Upper lobe of right lung (tissue), 1 donor: Measurements from ENCODE around the gene COX4I2. TPM values are rescaled to one million over a fixed set of nuclear protein-coding genes. Genes with fewer than 3 reads are reported as not detected.
"Not testable (repeated sequence)": the region's sequence is repeated elsewhere in the genome, so short reads cannot be mapped to it uniquely, and the experiment has no call there.

Experiments used
- ATAC-seq: fragments of 200-7000 bp; cut with Tn5 transposase; one replicate; pipeline ENCODE4 v1.9.1; 2020; ENCODE audit warnings: mild to moderate bottlenecking, moderate library complexity
- DNase-seq: peaks from one replicate; pipeline ENCODE4 v3.0.0-alpha.2; 2020
- H3K27ac ChIP-seq: fragments of 200-600 bp; one replicate; pipeline ENCODE4 v1.8.0; 2022
- H3K27me3 ChIP-seq: fragments of 200-600 bp; one replicate; pipeline ENCODE4 v1.8.0; 2022; ENCODE audit warnings: mild to moderate bottlenecking
- H3K36me3 ChIP-seq: fragments of 200-600 bp; one replicate; pipeline ENCODE4 v1.8.0; 2022
- H3K4me1 ChIP-seq: fragments of 200-600 bp; one replicate; pipeline ENCODE4 v1.8.0; 2022
- H3K4me3 ChIP-seq: fragments of 200-600 bp; one replicate; pipeline ENCODE4 v1.8.0; 2022; ENCODE audit warnings: mild to moderate bottlenecking
- H3K9me3 ChIP-seq: fragments of 200-600 bp; one replicate; pipeline ENCODE4 v1.8.0; 2022
- intact Hi-C: fragments of 100-400 bp; cut with DNase I; formaldehyde crosslinking; loops from one replicate; pipeline ENCODE4 v1.11.0; 2022
- total RNA-seq: library from RNA; stranded (reverse); fragmentation: NEBNext Ultra II Directional; extraction: Animal tissue kit (Norgen Biotek cat#: 25700); gene quantifications from one replicate; pipeline ENCODE4 v1.2.1, GENCODE V29; 2021
- TF ChIP-seq, protein P1 (sequence below): fragments of 200-600 bp; IDR thresholded peaks from one replicate; pipeline ENCODE4 v1.8.0; 2022; ENCODE audit warnings: antibody characterized with exemption
- donor health status: DM: no; HTN: yes; CAD: no; lungs with severe emphysema.

The COX4I2 gene
- total RNA-seq, 1 donor from 2014 or later = 19.1 TPM

GRCh38 chr20:31615416-31615815 lies 22.3 kb upstream of the COX4I2 start:
- Histone ChIP-seq H3K4me3 (no peak overlapping the region), H3K27ac (no peak overlapping the region), H3K9me3 (no peaks in the 10 kb centered on the region), H3K4me1 (peaks cover 16% of the 10 kb centered on the region), H3K36me3 (no peaks in the 10 kb centered on the region), H3K27me3 (no peaks in the 10 kb centered on the region)
- TF ChIP-seq, protein P1, sequence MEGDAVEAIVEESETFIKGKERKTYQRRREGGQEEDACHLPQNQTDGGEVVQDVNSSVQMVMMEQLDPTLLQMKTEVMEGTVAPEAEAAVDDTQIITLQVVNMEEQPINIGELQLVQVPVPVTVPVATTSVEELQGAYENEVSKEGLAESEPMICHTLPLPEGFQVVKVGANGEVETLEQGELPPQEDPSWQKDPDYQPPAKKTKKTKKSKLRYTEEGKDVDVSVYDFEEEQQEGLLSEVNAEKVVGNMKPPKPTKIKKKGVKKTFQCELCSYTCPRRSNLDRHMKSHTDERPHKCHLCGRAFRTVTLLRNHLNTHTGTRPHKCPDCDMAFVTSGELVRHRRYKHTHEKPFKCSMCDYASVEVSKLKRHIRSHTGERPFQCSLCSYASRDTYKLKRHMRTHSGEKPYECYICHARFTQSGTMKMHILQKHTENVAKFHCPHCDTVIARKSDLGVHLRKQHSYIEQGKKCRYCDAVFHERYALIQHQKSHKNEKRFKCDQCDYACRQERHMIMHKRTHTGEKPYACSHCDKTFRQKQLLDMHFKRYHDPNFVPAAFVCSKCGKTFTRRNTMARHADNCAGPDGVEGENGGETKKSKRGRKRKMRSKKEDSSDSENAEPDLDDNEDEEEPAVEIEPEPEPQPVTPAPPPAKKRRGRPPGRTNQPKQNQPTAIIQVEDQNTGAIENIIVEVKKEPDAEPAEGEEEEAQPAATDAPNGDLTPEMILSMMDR = no peak
- ATAC-seq = no peak
- intact Hi-C loops = no loop called here
- DNase-seq = no peak

- Histone ChIP-seq H3K4me1 (peaks cover 2% of the 10 kb centered on the region), H3K27me3 (no peaks in the 10 kb centered on the region), H3K36me3 (no peaks in the 10 kb centered on the region), H3K9me3 (no peaks in the 10 kb centered on the region), H3K4me3 (no peak overlapping the region), H3K27ac (no peak overlapping the region)
- ATAC-seq = peak; percentile 44
- DNase-seq = no peak
- intact Hi-C loops = no loop called here
- TF ChIP-seq, protein P1 = no peak
These were observed 20.1 kb upstream of the COX4I2 start for GRCh38 chr20:31617432-31618104.

- DNase-seq (no peak), ATAC-seq (no peak)
- intact Hi-C loops = no loop called here
- Histone ChIP-seq H3K36me3 (no peaks in the 10 kb centered on the region), H3K27ac (no peak overlapping the region), H3K9me3 (no peaks in the 10 kb centered on the region), H3K4me3 (no peak overlapping the region), H3K4me1 (no peaks in the 10 kb centered on the region), H3K27me3 (no peaks in the 10 kb centered on the region)
- TF ChIP-seq, protein P1 = no peak
These were observed 17.5 kb upstream of the COX4I2 start for GRCh38 chr20:31620246-31620645.

DNA sequence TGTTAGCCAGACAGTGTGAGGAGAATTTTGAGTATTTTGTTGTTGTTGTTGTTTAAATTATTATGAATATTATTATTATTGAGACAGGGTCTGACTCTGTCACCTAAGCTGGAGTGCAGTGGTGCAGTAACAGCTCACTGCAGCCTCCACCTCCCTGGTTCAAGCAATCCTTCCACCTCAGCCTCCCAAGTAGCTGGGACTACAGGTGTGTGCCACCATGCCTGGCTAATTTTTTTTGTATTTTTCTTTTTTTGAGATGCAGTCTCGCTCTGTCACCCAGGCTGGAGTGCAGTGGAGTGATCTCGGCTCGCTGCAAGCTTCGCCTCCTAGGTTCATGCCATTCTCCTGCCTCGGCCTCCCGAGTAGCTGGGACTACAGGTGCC lies 14.6 kb upstream of the COX4I2 start:
- DNase-seq, H3K27me3 ChIP-seq, H3K36me3 ChIP-seq, intact Hi-C loops, ATAC-seq, H3K4me1 ChIP-seq, H3K4me3 ChIP-seq, H3K9me3 ChIP-seq, H3K27ac ChIP-seq: not testable (repeated sequence)

- H3K27me3 ChIP-seq, DNase-seq, H3K4me1 ChIP-seq, H3K4me3 ChIP-seq, H3K36me3 ChIP-seq, ATAC-seq, H3K9me3 ChIP-seq, intact Hi-C loops, H3K27ac ChIP-seq: not testable (repeated sequence)
These were observed 11.2 kb upstream of the COX4I2 start for GRCh38 chr20:31626534-31626933.

DNA sequence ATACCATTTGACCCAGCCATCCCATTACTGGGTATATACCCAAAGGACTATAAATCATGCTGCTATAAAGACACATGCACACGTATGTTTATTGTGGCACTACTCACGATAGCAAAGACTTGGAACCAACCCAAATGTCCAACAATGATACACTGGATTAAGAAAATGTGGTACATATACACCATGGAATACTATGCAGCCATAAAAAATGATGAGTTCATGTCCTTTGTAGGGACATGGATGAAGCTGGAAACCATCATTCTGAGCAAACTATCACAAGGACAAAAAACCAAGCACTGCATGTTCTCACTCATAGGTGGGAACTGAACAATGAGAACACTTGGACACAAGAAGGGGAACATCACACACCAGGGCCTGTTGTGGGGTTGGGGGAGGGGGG lies 9.7 kb upstream of the COX4I2 start:
- H3K9me3 ChIP-seq, ATAC-seq, H3K27ac ChIP-seq, DNase-seq, H3K36me3 ChIP-seq, H3K27me3 ChIP-seq, intact Hi-C loops, H3K4me3 ChIP-seq, H3K4me1 ChIP-seq: not testable (repeated sequence)

GRCh38 chr20:31630187-31630790 lies 7.4 kb upstream of the COX4I2 start:
- TF ChIP-seq, protein P1 = no peak
- Histone ChIP-seq H3K27me3 (no peaks in the 10 kb centered on the region), H3K4me3 (no peak overlapping the region), H3K4me1 (no peaks in the 10 kb centered on the region), H3K9me3 (no peaks in the 10 kb centered on the region), H3K36me3 (no peaks in the 10 kb centered on the region), H3K27ac (no peak overlapping the region)
- ATAC-seq (no peak), DNase-seq (no peak)
- intact Hi-C loops = no loop called here
